ENCODE results near the gene AP2S1.

DNA sequence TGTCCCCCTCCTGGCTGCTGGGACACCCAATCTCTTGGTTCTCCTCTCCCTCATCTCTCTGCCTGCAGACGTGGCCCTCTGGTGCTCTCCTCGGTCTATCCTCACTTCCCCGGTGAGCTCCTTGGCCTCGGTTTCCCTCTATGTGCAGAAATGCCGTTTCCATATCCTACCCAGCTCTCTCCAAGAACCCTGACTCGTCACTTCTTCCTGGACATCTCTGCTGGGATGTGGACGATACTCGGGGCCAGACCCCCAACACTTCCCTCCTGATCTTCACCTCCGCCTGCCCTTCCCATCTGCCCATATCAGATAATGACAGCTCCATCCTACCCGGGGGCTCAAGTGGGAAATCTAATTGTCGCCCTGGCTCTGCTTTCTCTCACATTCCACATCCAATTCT is 7.9 kb downstream of the AP2S1 start:
- TF ChIP-seq, protein P1, sequence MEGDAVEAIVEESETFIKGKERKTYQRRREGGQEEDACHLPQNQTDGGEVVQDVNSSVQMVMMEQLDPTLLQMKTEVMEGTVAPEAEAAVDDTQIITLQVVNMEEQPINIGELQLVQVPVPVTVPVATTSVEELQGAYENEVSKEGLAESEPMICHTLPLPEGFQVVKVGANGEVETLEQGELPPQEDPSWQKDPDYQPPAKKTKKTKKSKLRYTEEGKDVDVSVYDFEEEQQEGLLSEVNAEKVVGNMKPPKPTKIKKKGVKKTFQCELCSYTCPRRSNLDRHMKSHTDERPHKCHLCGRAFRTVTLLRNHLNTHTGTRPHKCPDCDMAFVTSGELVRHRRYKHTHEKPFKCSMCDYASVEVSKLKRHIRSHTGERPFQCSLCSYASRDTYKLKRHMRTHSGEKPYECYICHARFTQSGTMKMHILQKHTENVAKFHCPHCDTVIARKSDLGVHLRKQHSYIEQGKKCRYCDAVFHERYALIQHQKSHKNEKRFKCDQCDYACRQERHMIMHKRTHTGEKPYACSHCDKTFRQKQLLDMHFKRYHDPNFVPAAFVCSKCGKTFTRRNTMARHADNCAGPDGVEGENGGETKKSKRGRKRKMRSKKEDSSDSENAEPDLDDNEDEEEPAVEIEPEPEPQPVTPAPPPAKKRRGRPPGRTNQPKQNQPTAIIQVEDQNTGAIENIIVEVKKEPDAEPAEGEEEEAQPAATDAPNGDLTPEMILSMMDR (conservative IDR thresholded peaks at IDR 0.05; ENCODE audit: low read depth, low read length): no peak
- TF ChIP-seq EZH2 (IDR thresholded peaks at IDR 0.05; ENCODE audit: low read length, unreplicated experiment): no peak
